GM19035 (cell line): ENCODE results near the gene TPCN1.

Experiments
- ATAC-seq: cut with Tn5 transposase; IDR thresholded peaks from one replicate; pipeline ENCODE4 v1.9.1; 2021; ENCODE audit not compliant: unreplicated experiment

Gene TPCN1

DNA sequence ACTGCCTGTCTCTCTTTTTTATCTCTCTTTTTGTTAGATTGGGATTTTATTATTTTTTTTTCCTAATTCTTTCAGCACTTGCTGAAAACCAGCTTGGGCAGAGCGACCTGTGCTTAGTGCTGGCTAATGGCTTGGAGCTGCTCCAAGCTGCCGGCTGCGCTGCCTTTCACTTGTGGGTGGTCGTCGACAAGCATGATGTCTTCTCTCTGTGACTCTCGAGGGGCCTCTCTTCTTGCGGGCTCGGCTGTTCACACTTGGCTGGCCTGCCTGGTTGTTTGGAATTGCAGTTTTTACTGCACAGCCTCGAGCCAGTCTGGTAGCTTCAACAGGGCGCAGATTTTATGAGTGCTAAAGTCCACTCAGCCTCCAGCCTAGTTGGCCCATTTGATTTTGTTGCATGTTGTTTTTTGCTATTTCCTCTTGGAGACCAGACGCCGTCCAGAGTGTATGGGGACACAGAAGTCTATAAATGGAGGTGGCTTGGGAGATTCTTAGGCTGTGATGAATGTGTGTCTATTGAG is 18.6 kb downstream of the TPCN1 start:
- no peak for ATAC-seq

DNA sequence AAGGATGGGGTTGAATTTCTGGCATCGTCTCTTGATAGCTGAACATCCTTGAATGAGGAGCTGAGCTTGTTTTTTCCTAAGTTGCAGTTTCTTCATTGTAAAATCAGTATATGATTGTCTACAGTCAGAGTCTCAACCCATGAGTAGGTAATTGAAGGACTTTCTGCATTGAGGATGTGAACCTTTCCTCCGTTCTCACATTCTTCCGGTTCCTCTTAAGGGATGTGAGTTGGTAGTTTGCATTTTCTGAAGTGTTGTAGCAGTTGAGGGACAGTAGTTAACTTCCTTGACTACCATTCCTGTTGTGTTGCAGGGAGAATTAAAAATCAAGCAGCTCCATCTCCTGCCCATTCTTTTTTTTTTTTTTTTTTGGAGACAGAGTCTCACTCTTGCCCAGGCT is 19.1 kb downstream of the TPCN1 start:
- ATAC-seq = no peak

DNA sequence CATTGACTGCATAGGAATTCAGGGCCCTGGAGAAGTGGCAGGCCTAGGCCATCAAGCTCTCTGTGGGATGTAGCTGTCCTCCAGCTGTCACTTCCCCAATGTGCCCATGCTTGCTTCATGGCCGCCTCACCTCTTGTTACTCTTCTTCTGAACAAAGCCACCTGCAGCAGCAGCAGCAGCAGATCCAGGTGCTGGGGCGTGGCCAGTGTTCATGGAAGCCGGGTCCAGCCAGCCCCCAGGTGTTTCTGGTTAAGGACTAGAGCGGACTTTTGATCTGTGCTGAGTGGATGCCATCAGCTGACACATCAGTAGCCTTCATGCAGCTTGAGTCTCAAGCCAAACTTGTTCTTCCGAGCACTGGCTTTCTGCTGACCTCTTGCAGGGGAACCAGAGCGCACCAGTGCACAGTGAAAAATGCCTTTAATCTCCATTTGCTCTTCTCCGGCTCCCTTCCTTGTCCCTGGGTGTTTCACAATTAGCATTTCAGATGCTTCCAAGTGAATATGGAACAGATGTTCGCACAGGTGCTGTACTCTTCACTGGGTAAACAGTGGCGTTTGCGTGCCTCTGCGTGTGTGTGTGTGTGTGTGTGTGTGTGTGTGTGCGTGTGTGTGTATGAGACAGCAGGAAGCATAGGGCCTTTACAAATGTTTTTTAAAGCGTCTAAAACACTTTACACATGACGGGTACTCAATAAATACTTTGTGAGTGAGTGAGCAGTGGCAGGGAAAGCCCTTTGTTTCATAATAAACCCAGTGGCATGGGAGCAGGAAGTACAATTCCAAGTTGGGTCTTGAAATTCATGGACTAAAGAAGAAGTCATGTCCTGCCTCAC is 20.1 kb downstream of the TPCN1 start:
- ATAC-seq = no peak

DNA sequence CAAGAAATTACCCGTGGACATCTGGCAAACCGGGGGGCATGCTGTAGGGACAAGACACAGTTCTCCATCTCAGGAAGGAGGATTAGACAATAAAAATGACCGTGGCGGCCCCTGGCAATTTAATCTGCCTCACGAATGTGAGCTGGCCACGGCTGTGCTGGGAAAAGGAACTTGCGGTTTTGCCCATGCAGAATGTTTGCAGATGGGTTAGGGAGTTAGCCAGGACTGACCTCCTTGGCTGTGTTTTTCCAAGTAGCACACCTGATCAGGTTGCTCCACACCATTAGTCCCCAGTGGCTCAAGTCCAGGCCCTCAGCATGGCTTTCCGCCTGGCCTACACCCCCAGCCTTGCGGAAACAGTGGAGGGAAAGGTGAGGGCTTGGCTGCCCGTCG is 20.8 kb downstream of the TPCN1 start:
- ATAC-seq = no peak

DNA sequence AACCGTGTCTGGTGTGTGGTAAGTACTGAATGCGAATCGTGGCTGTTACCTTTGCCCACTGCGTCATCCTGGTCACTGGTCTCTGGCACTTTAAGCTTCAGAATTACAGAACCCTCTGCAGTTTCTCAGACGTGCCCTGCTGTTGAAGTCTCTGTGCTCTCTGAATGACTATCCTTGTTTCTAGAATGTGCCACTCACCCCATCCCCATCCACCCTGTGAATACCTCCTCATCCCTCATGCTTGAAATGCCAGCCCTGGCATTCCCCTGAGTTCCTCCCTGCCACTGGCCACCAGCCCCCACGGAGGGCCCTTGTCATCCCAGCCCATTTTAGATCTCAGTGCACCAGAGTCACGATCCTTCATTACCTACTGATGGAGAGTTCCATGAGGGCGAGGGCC is 21.3 kb downstream of the TPCN1 start:
- no peak for ATAC-seq

DNA sequence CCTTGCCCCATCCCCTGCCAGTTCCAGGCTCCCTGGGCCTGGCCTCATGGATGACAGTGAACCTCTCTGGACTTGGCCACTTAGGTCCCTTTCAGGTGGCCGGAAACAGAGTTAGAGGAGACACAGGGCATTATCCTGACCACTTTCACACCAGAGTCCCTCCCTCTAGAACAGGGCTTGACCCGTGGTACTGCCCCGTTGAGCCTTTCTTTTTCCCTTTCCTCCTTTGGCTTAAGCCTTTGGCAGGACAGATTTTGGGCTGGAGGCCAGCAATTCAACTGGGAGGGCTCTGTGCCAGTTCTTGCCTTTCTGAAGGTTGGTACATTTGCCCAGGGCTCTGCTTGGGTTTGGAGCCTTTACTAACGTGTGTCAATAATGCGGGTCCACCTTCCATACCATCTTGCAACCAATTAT is 22.8 kb downstream of the TPCN1 start:
- ATAC-seq = no peak

DNA sequence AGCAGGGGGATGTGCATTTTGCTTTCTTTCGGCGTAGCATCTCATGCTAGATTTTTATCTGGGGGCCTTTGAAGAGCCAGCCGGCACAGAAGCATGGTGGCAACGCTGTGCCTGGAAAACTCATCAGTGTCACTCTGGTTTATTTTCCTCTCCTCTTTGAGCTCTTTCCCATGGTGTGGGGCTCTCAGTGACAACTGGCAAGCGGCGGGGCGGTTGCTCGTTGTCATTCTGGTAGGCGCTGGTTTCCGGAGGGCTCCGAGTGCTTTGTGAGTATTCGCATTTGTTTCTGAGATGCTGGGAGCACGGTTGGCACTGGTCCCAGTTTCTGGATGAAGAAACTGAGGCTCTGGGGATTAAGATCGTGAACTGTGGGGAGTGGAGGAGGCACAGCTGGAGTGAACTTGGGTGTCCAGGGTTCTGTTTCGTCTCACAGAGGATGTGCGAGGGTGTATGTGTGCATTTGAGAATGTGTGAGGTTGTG is 23.3 kb downstream of the TPCN1 start:
- no peak for ATAC-seq

DNA sequence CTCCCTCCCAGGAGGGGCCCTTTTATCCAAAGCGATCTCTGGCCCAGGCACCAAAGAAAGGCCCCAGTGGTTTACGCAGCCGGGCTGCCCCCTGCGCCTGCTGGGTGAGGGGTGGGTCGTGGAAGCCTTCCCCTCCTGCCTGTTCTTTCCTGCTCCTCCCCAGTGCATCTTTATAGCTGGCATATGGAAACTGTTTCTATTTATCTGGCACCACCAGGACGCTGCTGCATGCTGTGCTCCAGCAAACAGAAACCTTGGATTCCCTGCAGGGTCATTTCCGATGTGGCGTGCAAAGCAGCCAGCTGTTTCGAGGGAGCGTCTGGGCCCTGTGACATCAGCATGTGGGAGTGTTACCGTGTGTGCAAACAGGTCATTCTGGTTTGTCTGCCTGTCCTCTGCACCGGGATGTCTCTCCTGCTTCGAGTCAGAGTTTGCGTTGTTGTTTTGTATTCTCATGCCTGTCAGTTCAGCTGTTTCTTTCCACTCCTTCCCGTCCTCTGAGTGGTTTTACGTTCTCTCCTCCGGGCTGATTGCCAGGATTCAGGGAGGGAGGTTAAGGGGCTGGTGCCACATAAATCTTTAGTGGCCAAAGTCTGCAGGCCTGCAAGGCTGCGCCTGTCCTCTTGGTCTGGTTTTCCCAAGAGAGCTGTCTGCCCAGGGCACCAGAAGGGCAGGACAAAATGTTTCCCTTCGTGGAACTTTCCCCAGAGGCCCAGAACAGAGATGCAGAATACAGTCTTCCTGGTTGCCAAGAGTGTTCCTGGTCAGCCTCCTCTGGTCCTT is 24.6 kb downstream of the TPCN1 start:
- ATAC-seq = no peak

DNA sequence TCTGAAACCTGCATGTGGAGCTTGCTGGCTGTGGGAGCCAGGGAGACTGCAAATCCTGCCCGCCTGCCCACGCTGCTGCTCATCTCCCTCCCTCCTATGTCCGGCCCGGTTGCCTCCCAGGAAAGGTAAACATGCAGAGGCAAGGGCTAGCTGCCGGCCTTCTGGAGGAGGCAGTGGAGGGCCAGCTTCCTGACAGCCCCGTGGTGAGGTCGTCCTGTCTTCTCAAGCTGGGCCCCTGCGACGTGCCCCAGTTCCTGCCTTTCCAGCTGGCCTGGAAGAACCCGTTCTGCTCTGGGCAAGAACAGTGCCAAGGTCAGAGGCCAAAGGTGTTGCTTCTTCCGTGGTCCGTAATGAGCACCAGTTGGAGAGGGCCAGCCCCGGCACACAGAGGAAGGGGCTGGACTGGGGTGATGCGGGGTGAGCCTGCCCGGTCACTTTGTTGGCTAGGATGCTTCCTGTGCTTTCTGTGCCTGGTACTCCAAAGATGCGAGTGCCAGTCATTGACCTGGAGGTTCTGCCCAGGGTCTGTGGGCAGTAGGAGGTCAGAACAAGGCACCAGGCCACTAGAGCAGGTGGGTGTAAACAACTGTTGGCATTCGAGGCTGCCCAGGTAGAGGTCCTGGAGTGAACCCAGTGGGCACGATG is 25.3 kb downstream of the TPCN1 start:
- ATAC-seq = no peak

DNA sequence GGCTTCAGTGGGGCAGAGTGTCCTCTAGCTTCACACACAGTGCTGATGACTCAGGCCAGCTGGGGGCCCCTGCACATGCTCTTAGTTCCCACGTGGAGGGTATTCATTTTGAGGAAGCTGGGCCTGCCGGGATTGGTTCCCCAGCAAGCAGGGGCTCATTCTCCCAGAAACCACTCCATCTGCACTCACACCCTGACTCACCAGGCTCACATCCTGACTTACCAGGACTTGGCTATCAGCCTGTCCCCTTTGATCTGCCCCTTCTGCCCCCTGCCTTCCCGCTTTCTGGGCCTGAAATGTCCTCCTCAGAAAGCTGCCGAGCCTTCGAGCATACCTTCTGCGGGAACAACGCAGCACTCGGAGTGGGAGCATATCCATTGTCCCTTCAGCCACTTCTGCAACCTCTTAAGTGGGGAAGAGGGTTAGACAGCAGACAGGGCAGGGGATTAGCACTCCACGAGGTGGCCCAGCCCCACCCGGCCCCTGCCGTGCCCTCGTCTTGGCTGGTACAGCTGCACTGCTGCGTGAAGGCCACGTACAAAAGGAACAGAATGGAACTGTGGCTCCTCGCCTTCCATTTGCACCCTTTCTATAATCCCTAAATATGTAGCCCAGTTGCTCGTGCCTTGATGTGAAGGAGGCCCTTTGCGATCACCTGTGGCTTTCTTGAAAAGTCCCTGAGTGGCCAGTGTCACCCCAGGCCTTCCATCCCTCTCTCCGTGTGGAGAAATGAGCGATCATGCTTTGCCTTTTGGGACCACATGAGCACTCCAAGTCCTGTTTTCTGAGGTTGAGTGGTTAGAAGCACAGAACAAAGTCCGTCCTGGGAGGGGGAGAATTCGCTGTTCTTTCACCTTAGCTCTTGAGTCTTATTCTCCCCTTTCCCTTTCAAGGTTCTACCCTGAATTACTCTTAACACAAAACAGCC is 26.1 kb downstream of the TPCN1 start:
- ATAC-seq = no peak

DNA sequence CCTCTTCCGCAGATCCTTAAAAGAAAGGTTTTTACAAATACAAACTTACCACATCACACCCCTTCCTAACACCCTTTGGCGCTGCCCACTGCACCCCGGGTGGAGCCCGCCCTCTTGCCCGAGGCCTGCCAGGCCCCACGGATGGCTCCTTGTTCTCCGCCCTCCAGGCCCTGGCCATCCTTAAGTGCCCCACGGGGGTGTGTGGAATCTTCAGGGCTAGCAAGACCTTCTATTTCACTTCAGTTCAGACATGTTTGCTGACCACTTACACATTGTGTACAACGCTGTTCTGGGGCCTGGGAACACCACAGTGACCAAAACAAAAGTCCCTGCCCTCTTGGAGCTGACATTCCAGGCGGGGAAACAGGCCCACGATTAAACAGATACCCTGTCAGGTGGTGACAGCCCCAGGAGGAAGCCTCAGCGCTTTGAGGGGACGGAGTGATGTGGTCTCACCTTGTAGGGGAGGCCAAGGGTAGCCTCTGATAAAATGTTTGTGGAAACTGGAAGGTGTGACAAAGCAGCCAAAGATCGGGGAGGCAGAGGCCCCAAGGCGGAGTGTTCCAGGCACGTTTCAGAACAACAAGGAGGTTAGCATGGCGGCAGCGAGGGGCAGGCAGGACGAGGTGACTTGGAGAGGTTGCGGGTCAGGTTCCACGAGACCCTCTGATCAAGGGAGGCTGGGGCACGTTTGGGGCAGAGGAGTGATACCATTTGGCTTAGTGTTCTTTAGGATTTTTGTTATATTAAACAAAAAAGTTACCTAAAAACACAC is 27.0 kb downstream of the TPCN1 start:
- no peak for ATAC-seq

DNA sequence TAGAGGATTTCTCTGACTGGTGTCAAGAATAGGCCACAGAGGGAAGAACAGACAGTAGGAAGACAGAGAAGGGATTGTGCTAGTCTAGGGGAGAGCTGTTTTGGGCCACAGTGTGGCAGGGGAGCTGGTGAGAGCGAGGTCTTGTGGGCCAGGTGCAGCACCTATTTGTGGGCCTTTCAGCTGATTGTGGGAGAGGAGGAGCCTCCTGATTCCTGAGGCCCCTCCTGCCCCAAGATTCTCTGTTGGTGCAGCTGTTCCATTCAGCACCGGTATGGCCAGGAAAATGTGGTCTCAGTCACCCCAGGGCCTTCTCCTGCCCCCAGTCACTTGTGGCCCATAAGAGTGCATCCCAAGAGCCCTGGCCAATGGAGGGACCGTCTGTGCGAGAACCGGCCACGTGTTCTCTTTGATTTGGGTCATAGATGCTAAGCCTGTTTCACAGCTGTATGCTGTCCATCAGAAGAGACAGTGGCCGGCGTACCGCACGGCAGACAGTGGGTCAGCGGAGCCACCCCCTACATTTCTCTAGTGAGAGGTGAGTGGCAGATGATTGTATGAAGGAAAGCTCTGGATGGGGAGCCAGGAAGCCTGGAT is 27.7 kb downstream of the TPCN1 start:
- no peak for ATAC-seq

DNA sequence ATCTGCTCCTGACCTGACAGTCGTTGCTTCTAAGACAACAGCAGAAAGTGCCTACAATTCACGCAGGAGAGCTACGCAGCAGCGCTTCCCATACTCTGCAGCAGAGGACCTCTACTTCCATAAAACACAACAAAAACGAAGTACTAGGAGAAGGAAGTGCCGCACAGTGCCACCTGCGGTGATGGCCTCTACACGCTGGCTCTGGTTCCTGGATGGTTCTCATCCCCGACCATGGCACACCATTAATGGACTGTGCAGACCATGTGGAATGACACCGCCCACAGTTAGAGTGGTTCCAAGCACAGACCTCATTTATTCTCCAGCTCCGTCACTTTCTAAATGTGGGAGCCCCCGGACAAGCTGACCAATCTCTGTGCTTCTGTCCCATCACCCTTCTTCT is 28.3 kb downstream of the TPCN1 start:
- ATAC-seq = no peak

DNA sequence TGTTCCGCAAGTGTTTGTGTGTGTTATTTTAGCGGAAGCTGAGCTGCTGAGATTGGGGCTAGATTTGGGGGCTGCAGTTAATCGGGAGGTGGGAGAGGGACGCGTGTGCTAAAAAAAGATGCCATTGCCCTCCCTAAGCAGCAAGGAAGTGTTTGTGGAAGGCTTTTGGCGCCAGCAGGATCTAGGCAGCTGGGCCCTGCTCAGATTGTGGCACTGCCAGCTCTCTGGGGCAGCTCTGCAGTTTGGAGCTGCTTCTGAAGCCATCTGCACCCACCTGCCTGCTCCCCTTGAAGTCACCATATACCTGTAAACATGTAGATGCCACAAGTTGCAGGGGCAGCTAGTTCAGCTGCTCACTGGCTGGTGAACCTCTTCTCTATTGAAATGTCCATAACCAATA is 28.8 kb downstream of the TPCN1 start:
- ATAC-seq = no peak

DNA sequence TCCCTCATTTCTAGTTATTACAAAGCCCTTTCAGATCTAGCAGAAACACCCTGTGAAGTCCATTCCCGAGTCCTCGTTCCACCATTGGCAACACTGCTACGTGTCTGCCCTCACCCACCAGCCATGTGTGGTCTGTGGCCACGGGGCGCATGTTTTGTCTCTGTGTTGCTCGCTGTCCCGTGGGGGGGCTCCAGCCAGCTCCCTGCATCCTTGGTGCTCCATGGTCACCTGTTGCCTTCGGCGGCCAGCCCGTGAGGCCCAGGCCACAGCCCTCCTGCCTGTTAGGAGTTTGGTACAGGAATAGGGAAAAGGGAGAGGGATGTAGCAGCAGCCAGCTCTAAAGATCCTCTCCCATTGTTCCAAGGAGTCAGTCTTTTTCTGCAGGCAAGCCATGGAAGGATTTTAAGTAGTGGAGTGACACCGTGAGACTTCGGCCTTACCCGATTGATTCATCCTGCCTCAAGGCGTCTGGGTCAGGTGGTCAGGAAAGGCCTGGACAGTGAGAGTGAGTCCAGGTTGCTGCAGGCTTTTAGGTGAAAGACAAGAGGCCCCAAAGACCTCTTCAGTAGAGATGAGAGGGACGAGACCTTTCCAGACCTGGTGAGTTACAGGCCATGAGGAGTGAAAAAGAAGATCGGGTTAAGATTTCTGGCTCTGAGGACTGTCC is 30.3 kb downstream of the TPCN1 start:
- ATAC-seq = no peak

DNA sequence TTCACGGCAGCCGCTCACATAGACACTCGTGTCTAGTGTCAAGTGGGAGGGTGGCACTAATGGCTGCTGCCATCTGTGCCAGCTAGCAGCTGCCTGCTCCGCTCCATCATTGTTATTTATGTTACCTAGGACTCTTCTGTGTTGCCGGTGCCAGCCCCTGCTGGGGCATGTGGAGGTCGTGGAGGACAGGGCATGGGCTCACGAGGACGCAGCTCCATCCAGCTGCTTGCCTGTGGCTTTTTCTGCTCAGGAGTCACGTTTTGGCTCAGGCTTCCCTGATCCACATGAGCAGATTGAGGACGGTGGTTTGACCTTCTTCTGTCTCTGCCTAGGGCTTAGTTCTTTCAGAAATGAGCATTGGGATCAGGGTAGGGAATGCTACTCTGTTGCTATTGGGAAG is 31.2 kb downstream of the TPCN1 start:
- no peak for ATAC-seq

DNA sequence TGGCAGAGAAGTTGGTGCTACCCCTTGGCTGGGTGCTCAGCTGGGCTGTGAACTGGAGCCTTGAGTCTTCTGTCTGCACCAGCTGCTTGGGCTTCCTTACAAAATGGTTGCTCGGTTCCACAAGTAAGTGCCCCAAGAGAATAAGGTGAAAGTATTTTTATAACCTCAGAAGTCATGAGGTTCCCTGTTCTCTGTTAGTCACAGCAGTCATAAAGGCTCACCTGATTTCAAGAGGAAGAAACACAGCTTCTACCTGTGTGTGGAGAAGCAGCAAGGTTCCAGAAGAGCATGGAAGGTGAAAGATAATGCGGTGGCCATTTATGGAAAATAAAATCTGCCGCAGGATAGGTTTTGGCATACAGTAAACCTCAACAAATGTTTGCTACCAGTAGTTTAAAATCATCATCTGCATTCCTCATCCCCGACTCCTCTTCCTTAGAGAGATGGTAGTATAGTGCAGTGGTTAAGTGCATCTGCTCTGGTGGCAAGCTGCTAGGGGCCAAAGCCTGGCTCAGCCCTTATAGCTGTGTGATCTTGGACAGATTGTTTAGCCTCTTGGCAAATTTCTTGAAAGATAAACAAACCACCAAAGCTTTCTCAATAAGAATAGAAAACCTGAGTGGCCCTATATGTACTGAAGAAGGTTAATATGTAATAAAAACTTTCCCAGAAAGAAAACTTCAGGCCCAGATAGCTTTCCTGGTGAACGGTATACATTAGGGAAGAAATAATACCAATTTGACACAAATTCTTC is 32.4 kb downstream of the TPCN1 start:
- ATAC-seq = no peak

DNA sequence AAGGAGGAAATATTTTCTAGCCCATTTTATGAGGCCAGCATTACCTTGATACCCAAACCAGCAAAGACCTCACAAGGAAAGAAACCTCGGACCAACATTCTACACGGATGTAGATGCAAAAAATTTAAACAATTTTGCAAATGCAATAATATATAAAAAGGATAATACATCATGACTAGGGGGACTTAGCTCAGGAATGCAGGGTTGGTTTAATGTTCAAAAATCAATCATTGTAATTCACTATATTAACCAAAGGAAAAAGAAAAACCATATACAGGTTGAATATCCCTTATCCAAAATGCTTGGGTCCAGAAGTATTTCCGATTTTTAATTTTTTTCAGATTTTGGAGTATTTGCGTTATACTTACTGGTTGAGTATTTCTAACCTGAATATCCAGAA is 33.0 kb downstream of the TPCN1 start:
- no peak for ATAC-seq
